IMR-90 (cell line): ENCODE measurements around the gene FTO. TPM values are rescaled to one million over a fixed set of nuclear protein-coding genes. Genes with fewer than 3 reads are reported as not detected.

Experiments used
- ATAC-seq: fragments of 200-7000 bp; cut with Tn5 transposase; 2 replicates; pipeline ENCODE4 v1.9.1; 2020; ENCODE audit warnings: low read depth, mild to moderate bottlenecking, moderate library complexity
- BruUV-seq: library from RNA; stranded (reverse); fragments of 400-500 nt; replicated peaks from 2 replicates; lab custom pipeline; 2021; lab: Mats Ljungman, UMichigan
- CTCF ChIA-PET: fragments of 300-600 bp; formaldehyde crosslinking; extraction: SDS; loops from one replicate; lab custom pipeline; 2021; ENCODE audit warnings: antibody characterized with exemption; lab: Yijun Ruan, JAX
- POLR2A ChIA-PET: fragments of 300-600 bp; sonication (Branson Sonifier 250); formaldehyde crosslinking; loops from one replicate; lab custom pipeline; 2022; ENCODE audit warnings: antibody characterized with exemption; ENCODE audit not compliant: unreplicated experiment; lab: Charles Lee
- DNase-seq: peaks from one replicate; pipeline ENCODE4 v3.0.0; 2013
- H2AFZ ChIP-seq: replicated peaks from 2 replicates; pipeline ENCODE3; 2013; ENCODE audit warnings: low read length, mild to moderate bottlenecking; ENCODE audit not compliant: poor library complexity
- H2AK5ac ChIP-seq: 2 replicates; pipeline ENCODE4 v1.6.1; 2013; ENCODE audit warnings: low read depth, low read length, inconsistent platforms
- H2AK9ac ChIP-seq: replicated peaks from 2 replicates; pipeline ENCODE3; 2013; ENCODE audit warnings: mild to moderate bottlenecking, low read depth, low read length, moderate library complexity; ENCODE audit not compliant: poor library complexity
- H2BK120ac ChIP-seq: 2 replicates; pipeline ENCODE4 v1.6.1; 2013; ENCODE audit warnings: low read depth, low read length, inconsistent platforms
- H2BK15ac ChIP-seq: 3 replicates; pipeline ENCODE4 v1.6.1; 2013; ENCODE audit warnings: low read depth, low read length, inconsistent platforms
- H2BK20ac ChIP-seq: 2 replicates; pipeline ENCODE4 v1.6.1; 2013; ENCODE audit warnings: low read depth, mild to moderate bottlenecking, inconsistent platforms, low read length, moderate library complexity
- H2BK5ac ChIP-seq: 2 replicates; pipeline ENCODE4 v1.6.1; 2013; ENCODE audit warnings: mild to moderate bottlenecking, low read depth, low read length, inconsistent platforms; ENCODE audit not compliant: poor library complexity, severe bottlenecking
- H3K14ac ChIP-seq: replicated peaks from 2 replicates; pipeline ENCODE4 v1.6.1; 2013; ENCODE audit warnings: low read depth, low read length, inconsistent platforms
- H3K18ac ChIP-seq: 2 replicates; pipeline ENCODE4 v1.6.1; 2013; ENCODE audit warnings: low read depth, low read length, control low read depth
- H3K23ac ChIP-seq: 2 replicates; pipeline ENCODE4 v1.6.1; 2013; ENCODE audit warnings: low read depth, low read length, inconsistent platforms
- H3K27ac ChIP-seq: 2 replicates; pipeline ENCODE4 v1.5.1; 2013; ENCODE audit warnings: mild to moderate bottlenecking, control low read depth, low read length; ENCODE audit not compliant: insufficient read depth
- H3K27me3 ChIP-seq: 2 replicates; pipeline ENCODE4 v1.6.1; 2013; ENCODE audit warnings: low read length; ENCODE audit not compliant: control insufficient read depth, insufficient read depth
- H3K36me3 ChIP-seq: 2 replicates; pipeline ENCODE4 v1.6.1; 2013; ENCODE audit warnings: low read length, mixed read lengths; ENCODE audit not compliant: control insufficient read depth, insufficient read depth
- H3K4ac ChIP-seq: 2 replicates; pipeline ENCODE4 v1.6.1; 2013; ENCODE audit warnings: low read depth, low read length, inconsistent platforms
- H3K4me1 ChIP-seq: 2 replicates; pipeline ENCODE4 v1.6.1; 2013; ENCODE audit warnings: low read length, mixed read lengths; ENCODE audit not compliant: control insufficient read depth, insufficient read depth
- H3K4me2 ChIP-seq: 2 replicates; pipeline ENCODE4 v1.6.1; 2013; ENCODE audit warnings: low read depth, mild to moderate bottlenecking, control low read depth, low read length, moderate library complexity
- H3K4me3 ChIP-seq: 2 replicates; pipeline ENCODE4 v1.5.1; 2013; ENCODE audit warnings: low read depth, mild to moderate bottlenecking, control low read depth, low read length, moderate library complexity; ENCODE audit not compliant: insufficient read depth
- H3K56ac ChIP-seq: 2 replicates; pipeline ENCODE4 v1.6.1; 2013; ENCODE audit warnings: low read length, inconsistent platforms; ENCODE audit not compliant: insufficient read depth; ENCODE audit errors: extremely low read depth
- H3K79me1 ChIP-seq, 2 experiments: 2 replicates each; pipeline ENCODE4 v1.6.1; 2013; ENCODE audit warnings: low read length in 2 of 2, inconsistent platforms in 1 of 2, low read depth in 1 of 2
- H3K9ac ChIP-seq: 2 replicates; pipeline ENCODE4 v1.6.1; 2013; ENCODE audit warnings: low read depth, low read length, control low read depth
- H3K9me1 ChIP-seq: 2 replicates; pipeline ENCODE4 v1.6.1; 2013; ENCODE audit warnings: low read length, inconsistent platforms; ENCODE audit not compliant: insufficient read depth
- H3K9me3 ChIP-seq: 2 replicates; pipeline ENCODE4 v1.6.1; 2013; ENCODE audit warnings: low read length; ENCODE audit not compliant: control insufficient read depth, insufficient read depth
- H4K20me1 ChIP-seq: 2 replicates; pipeline ENCODE4 v1.6.1; 2013; ENCODE audit warnings: low read length, inconsistent platforms; ENCODE audit not compliant: insufficient read depth
- H4K5ac ChIP-seq: 2 replicates; pipeline ENCODE4 v1.6.1; 2013; ENCODE audit warnings: mild to moderate bottlenecking, low read depth, low read length, control low read depth
- H4K8ac ChIP-seq, 2 experiments: 2 replicates each; pipeline ENCODE4 v1.6.1; 2013; ENCODE audit warnings: low read depth in 2 of 2, low read length in 2 of 2, control low read depth in 1 of 2, inconsistent platforms in 1 of 2
- H4K91ac ChIP-seq: 2 replicates; pipeline ENCODE4 v1.6.1; 2013; ENCODE audit warnings: low read depth, low read length, inconsistent platforms; ENCODE audit not compliant: insufficient read depth
- BHLHE40 ChIP-seq: fragments of 150-350 bp; IDR thresholded peaks from 2 replicates; pipeline ENCODE4 v1.6.1; 2016; ENCODE audit warnings: mild to moderate bottlenecking, low read depth, low read length
- MAZ ChIP-seq: IDR thresholded peaks from 2 replicates; pipeline ENCODE4 v1.6.1; 2012; ENCODE audit warnings: low read depth, mild to moderate bottlenecking, low read length, improper control_type of control experiment, moderate library complexity, borderline replicate concordance
- NFE2L2 ChIP-seq: fragments of 150-350 bp; IDR thresholded peaks from 2 replicates; pipeline ENCODE4 v1.6.1; 2016; ENCODE audit warnings: low read depth, mild to moderate bottlenecking, low read length
- POLR2A ChIP-seq: IDR thresholded peaks from 2 replicates; pipeline ENCODE4 v1.6.1; 2012; ENCODE audit warnings: mild to moderate bottlenecking, low read depth, low read length
- RCOR1 ChIP-seq: IDR thresholded peaks from 2 replicates; pipeline ENCODE4 v1.6.1; 2012; ENCODE audit warnings: mild to moderate bottlenecking, low read length, improper control_type of control experiment; ENCODE audit not compliant: insufficient replicate concordance
- RFX5 ChIP-seq: IDR thresholded peaks from 2 replicates; pipeline ENCODE4 v1.8.0; 2012; ENCODE audit warnings: low read depth, mild to moderate bottlenecking, low read length, moderate library complexity
- USF2 ChIP-seq: fragments of 150-350 bp; IDR thresholded peaks from 2 replicates; pipeline ENCODE4 v1.6.1; 2017; ENCODE audit warnings: mild to moderate bottlenecking, antibody characterized with exemption, low read length, low read depth
- WGBS, 2 experiments: methylation state at CpG; one replicate each; pipeline versions ENCODE4 v1.1.5 to v1.1.7; 2013; ENCODE audit warnings: missing lambda C conversion rate in 2 of 2; ENCODE audit not compliant: insufficient read length in 1 of 2; ENCODE audit errors: extremely low coverage in 2 of 2; 5-methylcytosine and 5-hydroxymethylcytosine counted together
- dilution Hi-C: fragments of 300-500 bp; cut with HindIII; formaldehyde crosslinking; loops from one replicate; pipeline ENCODE4 v1.14.3; 2018; ENCODE audit warnings: low sequenced_read_pairs; ENCODE audit not compliant: unreplicated experiment
- in situ Hi-C: fragments of 300-500 bp; cut with MboI; formaldehyde crosslinking; loops from 3 replicates; pipeline ENCODE4 v1.14.3; 2019; ENCODE audit warnings: low sequenced_read_pairs, inconsistent platforms, mixed read lengths
- intact Hi-C: fragments of 100-400 bp; cut with micrococcal nuclease; formaldehyde crosslinking; loops from 2 replicates; pipeline ENCODE4 v1.10.0; 2022
- polyA plus RNA-seq, 3 experiments: library from polyadenylated mRNA; depleted of rRNA; stranded (reverse); fragments of >200 nt; gene quantifications; 2 replicates each; pipeline ENCODE4 v1.2.3, GENCODE V29; 2012; ENCODE audit warnings: low replicate concordance in 1 of 3
- total RNA-seq: library from RNA; depleted of rRNA; stranded (reverse); fragments of >200 nt; gene quantifications from 2 replicates; pipeline ENCODE4 v1.2.3, GENCODE V29; 2012

FTO gene
- total and polyA plus RNA-seq, 2 of the 4 experiments (the other 2 are of a cell fraction): 70.3 to 132 TPM

- H3K27me3 ChIP-seq: no peaks in the 10 kb centered on the region
- ChIA-PET CTCF (no interaction called here), POLR2A (no interaction called here)
- no peak overlapping the region for H3K4ac ChIP-seq
- no peak overlapping the region for H2BK15ac ChIP-seq
- H3K23ac ChIP-seq: no peak overlapping the region
- H3K27ac ChIP-seq: no peak overlapping the region
- no peak for ATAC-seq
- no peak overlapping the region for H4K8ac ChIP-seq
- no peak overlapping the region for H4K91ac ChIP-seq
- no peak overlapping the region for H2BK20ac ChIP-seq
- no peak overlapping the region for H2BK120ac ChIP-seq
- no peaks in the 10 kb centered on the region for H3K9me3 ChIP-seq
- peaks cover 5% of the 10 kb centered on the region for H3K9me1 ChIP-seq
- H3K79me1 ChIP-seq: peaks cover 0 to 4% of the 10 kb centered on the region in 2 experiments; a peak in 3 of 4 replicates
- no peak overlapping the region for H3K9ac ChIP-seq
- no peak overlapping the region for H2BK5ac ChIP-seq
- no peak overlapping the region for H3K56ac ChIP-seq
- no peak overlapping the region for H3K4me3 ChIP-seq
- H4K5ac ChIP-seq: no peak overlapping the region
- H3K18ac ChIP-seq: no peak overlapping the region
- no TSS peak for BruUV-seq
- dilution Hi-C loops (no loop called here), in situ Hi-C loops (no loop called here), intact Hi-C loops (no loop called here)
- H2AK9ac ChIP-seq: no peak overlapping the region
- H3K4me1 ChIP-seq: peaks cover 9% of the 10 kb centered on the region
- no peak overlapping the region for H2AK5ac ChIP-seq
- H3K4me2 ChIP-seq: no peak overlapping the region
- TF ChIP-seq BHLHE40 (no peak), MAZ (no peak), USF2 (no peak), RFX5 (no peak), NFE2L2 (no peak), RCOR1 (no peak), POLR2A (no peak)
- no peaks in the 10 kb centered on the region for H3K36me3 ChIP-seq
- no CpG with 5 or more reads among the region's 5 CpGs for WGBS, 2 experiments
- DNase-seq: no peak
- H2AFZ ChIP-seq: no peak overlapping the region
- no peak overlapping the region for H3K14ac ChIP-seq
- H4K20me1 ChIP-seq: no peaks in the 10 kb centered on the region
These were observed 282.8 kb downstream of the FTO start for GRCh38 chr16:53986793-53987192.
